Measurements from ENCODE around the gene WDR1.
"Not testable (repeated sequence)": the region's sequence is repeated elsewhere in the genome, so short reads cannot be mapped to it uniquely, and the experiment has no call there.

WDR1 gene

GRCh38 chr4:10130178-10130888 lies 13.7 kb upstream of the WDR1 start:
- DNase-seq, result no peak

- DNase-seq, result no peak
Observed at GRCh38 chr4:10129196-10130177, 12.9 kb upstream of the WDR1 start.

GRCh38 chr4:10128761-10129160 lies 12.2 kb upstream of the WDR1 start:
- DNase-seq, result no peak

GRCh38 chr4:10127531-10127930 lies 10.9 kb upstream of the WDR1 start:
- DNase-seq, result not testable (repeated sequence)

- no peak for DNase-seq
Observed at GRCh38 chr4:10124167-10124930, 7.8 kb upstream of the WDR1 start.

GRCh38 chr4:10123227-10124101 lies 6.9 kb upstream of the WDR1 start:
- no peak for DNase-seq

GRCh38 chr4:10122236-10122932 lies 5.8 kb upstream of the WDR1 start:
- DNase-seq, result no peak

- no peak for DNase-seq
Observed at GRCh38 chr4:10121568-10122208, 5.1 kb upstream of the WDR1 start.

GRCh38 chr4:10120943-10121567 lies 4.5 kb upstream of the WDR1 start:
- no peak for DNase-seq

- DNase-seq, result no peak
Observed at GRCh38 chr4:10119773-10120172, 3.2 kb upstream of the WDR1 start.

- no peak for DNase-seq
Observed at GRCh38 chr4:10119278-10119677, 2.7 kb upstream of the WDR1 start.

- no peak for DNase-seq
Observed at GRCh38 chr4:10118048-10119004, 1.7 kb upstream of the WDR1 start.

GRCh38 chr4:10117359-10118047 lies 904 bp upstream of the WDR1 start:
- DNase-seq, result no peak

GRCh38 chr4:10115797-10116568 lies 616 bp downstream of the WDR1 start:
- DNase-seq, result peak; percentile 77

GRCh38 chr4:10115271-10115796 lies 1.3 kb downstream of the WDR1 start:
- no peak for DNase-seq

GRCh38 chr4:10114607-10115006 lies 2.0 kb downstream of the WDR1 start:
- no peak for DNase-seq

GRCh38 chr4:10114147-10114546 lies 2.5 kb downstream of the WDR1 start:
- no peak for DNase-seq

All from activated CD4-positive, CD25-positive, alpha-beta regulatory T cell treated with anti-CD3 and anti-CD28 coated beads, Interleukin-2, amount 50 U/mL, for 72 hours (primary cell).